DND-41 (cell line): ENCODE data around the gene CNOT1.

Experiments used
- ATAC-seq: fragments of 200-7000 bp; cut with Tn5 transposase; 3 replicates; pipeline ENCODE4 v1.9.1; 2021; ENCODE audit warnings: low read depth; ENCODE audit not compliant: insufficient read depth
- DNase-seq: peaks from one replicate; pipeline ENCODE4 v3.0.0-alpha.2; 2020
- H2AFZ ChIP-seq: 2 replicates; pipeline ENCODE4 v1.6.0; 2012; ENCODE audit warnings: low read depth, low read length
- H3K27ac ChIP-seq: 2 replicates; pipeline ENCODE4 v1.5.1; 2012; ENCODE audit warnings: low read length, inconsistent platforms
- H3K27me3 ChIP-seq: fragments of 200-600 bp; sonication (generic); 2 replicates; pipeline ENCODE4 v1.6.0; 2012; ENCODE audit warnings: low read length, mild to moderate bottlenecking, inconsistent platforms; ENCODE audit not compliant: insufficient read depth, poor library complexity
- H3K36me3 ChIP-seq: 2 replicates; pipeline ENCODE4 v1.5.1; 2012; ENCODE audit warnings: low read length, inconsistent platforms; ENCODE audit not compliant: insufficient read depth
- H3K4me1 ChIP-seq: 2 replicates; pipeline ENCODE4 v1.5.1; 2012; ENCODE audit warnings: mild to moderate bottlenecking, low read length; ENCODE audit not compliant: insufficient read depth
- H3K4me2 ChIP-seq: 2 replicates; pipeline ENCODE4 v1.6.0; 2012; ENCODE audit warnings: mild to moderate bottlenecking, moderate library complexity, low read length, inconsistent platforms; ENCODE audit not compliant: insufficient read depth
- H3K4me3 ChIP-seq, 2 experiments: fragments of 200-600 bp in 1 of 2; shearing (Covaris generic) in 1 of 2; 2 replicates each; pipeline ENCODE4 v1.5.1; 2012 to 2016; ENCODE audit warnings: inconsistent platforms in 2 of 2, low read length in 2 of 2, mild to moderate bottlenecking in 2 of 2, low read depth in 1 of 2, moderate library complexity in 1 of 2
- H3K79me2 ChIP-seq: 2 replicates; pipeline ENCODE4 v1.6.0; 2012; ENCODE audit warnings: low read length, inconsistent platforms; ENCODE audit not compliant: insufficient read depth
- H3K9ac ChIP-seq: 2 replicates; pipeline ENCODE4 v1.6.0; 2012; ENCODE audit warnings: low read depth, mild to moderate bottlenecking, inconsistent platforms, low read length, moderate library complexity
- H3K9me3 ChIP-seq: 2 replicates; pipeline ENCODE4 v1.5.1; 2012; ENCODE audit warnings: low read length, moderate library complexity, mild to moderate bottlenecking, inconsistent platforms; ENCODE audit not compliant: insufficient read depth, severe bottlenecking
- H4K20me1 ChIP-seq: 2 replicates; pipeline ENCODE4 v1.6.0; 2012; ENCODE audit warnings: low read length; ENCODE audit not compliant: insufficient read depth
- CTCF ChIP-seq: IDR thresholded peaks from 2 replicates; pipeline ENCODE4 v1.5.1; 2012; ENCODE audit warnings: borderline replicate concordance, low read length, moderate library complexity, mild to moderate bottlenecking; ENCODE audit not compliant: poor library complexity, severe bottlenecking; ENCODE audit errors: extremely low read depth
- EZH2 ChIP-seq: IDR thresholded peaks from 3 replicates; pipeline ENCODE4 v1.6.1; 2012; ENCODE audit warnings: borderline replicate concordance, low read depth, mild to moderate bottlenecking, moderate library complexity, low read length, inconsistent platforms; ENCODE audit not compliant: severe bottlenecking

Gene CNOT1

GRCh38 chr16:58507963-58508670 lies 121.5 kb downstream of the CNOT1 start:
- no peak overlapping the region for H3K9ac ChIP-seq
- H3K4me2 ChIP-seq = no peak overlapping the region
- H3K9me3 ChIP-seq = no peaks in the 10 kb centered on the region
- H3K4me1 ChIP-seq = no peaks in the 10 kb centered on the region
- no peak overlapping the region for H3K4me3 ChIP-seq
- no peak for DNase-seq
- no peaks in the 10 kb centered on the region for H3K27me3 ChIP-seq
- TF ChIP-seq CTCF (no peak), EZH2 (no peak)
- H3K36me3 ChIP-seq = peaks cover 15% of the 10 kb centered on the region; the same call in 1 of the 2 replicates
- ATAC-seq = no peak
- peaks cover 17% of the 10 kb centered on the region for H4K20me1 ChIP-seq
- no peak overlapping the region for H2AFZ ChIP-seq
- no peak overlapping the region for H3K27ac ChIP-seq
- no peaks in the 10 kb centered on the region for H3K79me2 ChIP-seq

- Histone ChIP-seq H3K27me3 (no peaks in the 10 kb centered on the region), H3K27ac (no peak overlapping the region), H3K36me3 (peaks cover 12% of the 10 kb centered on the region; the same call in 1 of the 2 replicates), H3K9me3 (no peaks in the 10 kb centered on the region), H3K4me3 (no peak overlapping the region), H3K4me2 (no peak overlapping the region), H3K4me1 (no peaks in the 10 kb centered on the region), H3K9ac (no peak overlapping the region), H2AFZ (no peak overlapping the region), H3K79me2 (no peaks in the 10 kb centered on the region), H4K20me1 (peaks cover 16% of the 10 kb centered on the region)
- DNase-seq (no peak), ATAC-seq (no peak)
- TF ChIP-seq CTCF = no peak
- TF ChIP-seq EZH2 = no peak
Observed at GRCh38 chr16:58507195-58507962, 122.2 kb downstream of the CNOT1 start.

- Histone ChIP-seq H3K9ac (no peak overlapping the region), H3K27ac (no peak overlapping the region), H3K79me2 (no peaks in the 10 kb centered on the region), H3K9me3 (no peaks in the 10 kb centered on the region), H3K27me3 (no peaks in the 10 kb centered on the region), H2AFZ (no peak overlapping the region), H4K20me1 (peaks cover 11% of the 10 kb centered on the region; the same call in 1 of the 2 replicates), H3K4me3 (no peak overlapping the region), H3K4me1 (no peaks in the 10 kb centered on the region), H3K36me3 (peaks cover 4% of the 10 kb centered on the region; the same call in 1 of the 2 replicates), H3K4me2 (no peak overlapping the region)
- DNase-seq (no peak), ATAC-seq (no peak; the same call in 2 of the 3 replicates)
- TF ChIP-seq EZH2 (no peak), CTCF (no peak)
Observed at GRCh38 chr16:58506241-58507194, 123.1 kb downstream of the CNOT1 start.
